WTC11 (cell line): ENCODE data around the gene SH3RF2. TPM values are rescaled to one million over a fixed set of nuclear protein-coding genes. Genes with fewer than 3 reads are reported as not detected.

ENCODE experiments used
- ATAC-seq: fragments of 200-7000 bp; cut with Tn5 transposase; 2 replicates; pipeline ENCODE4 v1.10.0; 2021; ENCODE audit warnings: mild to moderate bottlenecking, moderate library complexity
- CTCF ChIA-PET: fragments of 300-600 bp; sonication (Branson Sonifier 250); formaldehyde crosslinking; loops from one replicate; lab custom pipeline; 2021; ENCODE audit warnings: antibody characterized with exemption; lab: Charles Lee
- POLR2A ChIA-PET: fragments of 350-600 bp; sonication (Branson Sonifier 250); formaldehyde crosslinking; loops from one replicate; lab custom pipeline; 2021; ENCODE audit warnings: antibody characterized with exemption; lab: Charles Lee
- DNase-seq: peaks from one replicate; pipeline ENCODE4 v3.0.0; 2021; ENCODE audit warnings: low spot score
- H3K27ac Mint-ChIP-seq: 2 replicates; pipeline ENCODE4 v1.8.0; 2021; ENCODE audit warnings: mixed read lengths
- H3K27me3 Mint-ChIP-seq: 2 replicates; pipeline ENCODE4 v1.8.0; 2021; ENCODE audit warnings: low read depth, mild to moderate bottlenecking, moderate library complexity, mixed read lengths
- H3K36me3 Mint-ChIP-seq: 2 replicates; pipeline ENCODE4 v1.8.0; 2021; ENCODE audit warnings: mixed read lengths
- H3K4me1 Mint-ChIP-seq: 2 replicates; pipeline ENCODE4 v1.8.0; 2022; ENCODE audit warnings: mixed read lengths
- H3K4me3 Mint-ChIP-seq: 2 replicates; pipeline ENCODE4 v1.8.0; 2021; ENCODE audit warnings: mild to moderate bottlenecking, moderate library complexity, mixed read lengths
- H3K9me3 Mint-ChIP-seq: 2 replicates; pipeline ENCODE4 v1.8.0; 2021; ENCODE audit warnings: mixed read lengths
- ARID4B ChIP-seq: sonication (generic); formaldehyde crosslinking; IDR thresholded peaks from 2 replicates; pipeline ENCODE4 v1.8.0; 2023; ENCODE audit warnings: missing genetic modification reagents, mild to moderate bottlenecking, borderline replicate concordance
- CTCF ChIP-seq: fragments of 200-600 bp; IDR thresholded peaks from 2 replicates; pipeline ENCODE4 v1.8.0; 2022; ENCODE audit warnings: antibody characterized with exemption
- E2F4 ChIP-seq: sonication (generic); formaldehyde crosslinking; IDR thresholded peaks from 2 replicates; pipeline ENCODE4 v1.8.1; 2022; ENCODE audit warnings: low read depth, mild to moderate bottlenecking, moderate library complexity, missing genetic modification reagents, borderline replicate concordance
- FOXP1 ChIP-seq: sonication (generic); formaldehyde crosslinking; IDR thresholded peaks from 2 replicates; pipeline ENCODE4 v1.8.0; 2022; ENCODE audit warnings: missing genetic modification reagents, mild to moderate bottlenecking, moderate library complexity, borderline replicate concordance
- MYBL2 ChIP-seq: sonication (generic); formaldehyde crosslinking; IDR thresholded peaks from 2 replicates; pipeline ENCODE4 v1.8.1; 2023; ENCODE audit warnings: mild to moderate bottlenecking, moderate library complexity, missing genetic modification reagents
- PRRX2 ChIP-seq: fragments of 250-450 bp; sonication (Bioruptor Pico); IDR thresholded peaks from 2 replicates; pipeline ENCODE4 v1.8.0; 2021; ENCODE audit warnings: mild to moderate bottlenecking
- TEAD1 ChIP-seq: sonication (generic); formaldehyde crosslinking; IDR thresholded peaks from 2 replicates; pipeline ENCODE4 v1.8.0; 2022; ENCODE audit warnings: mild to moderate bottlenecking, missing genetic modification reagents
- USF1 ChIP-seq: sonication (generic); formaldehyde crosslinking; IDR thresholded peaks from 2 replicates; pipeline ENCODE4 v1.8.0; 2022; ENCODE audit warnings: mild to moderate bottlenecking, missing genetic modification reagents
- ZBTB43 ChIP-seq: sonication (generic); formaldehyde crosslinking; IDR thresholded peaks from 2 replicates; pipeline ENCODE4 v1.8.1; 2023; ENCODE audit warnings: mild to moderate bottlenecking, missing genetic modification reagents
- ZMAT4 ChIP-seq: fragments of 250-450 bp; sonication (Bioruptor Pico); IDR thresholded peaks from 2 replicates; pipeline ENCODE4 v1.9.0; 2021; ENCODE audit warnings: mild to moderate bottlenecking
- ZNF232 ChIP-seq: sonication (generic); formaldehyde crosslinking; IDR thresholded peaks from 2 replicates; pipeline ENCODE4 v1.8.0; 2022; ENCODE audit warnings: mild to moderate bottlenecking, missing genetic modification reagents
- ZNF317 ChIP-seq: sonication (generic); formaldehyde crosslinking; IDR thresholded peaks from 2 replicates; pipeline ENCODE4 v1.8.1; 2023; ENCODE audit warnings: low read depth, mild to moderate bottlenecking, moderate library complexity, missing genetic modification reagents, borderline replicate concordance
- total RNA-seq: library from RNA; stranded (reverse); gene quantifications from 3 replicates; pipeline ENCODE4 v1.2.3, GENCODE V29; 2021
- TF ChIP-seq, protein P1 (sequence below): sonication (generic); formaldehyde crosslinking; IDR thresholded peaks from 2 replicates; pipeline ENCODE4 v1.8.1; 2023; ENCODE audit warnings: mild to moderate bottlenecking, moderate library complexity, missing genetic modification reagents
- TF ChIP-seq, protein P2 (sequence below): sonication (generic); formaldehyde crosslinking; IDR thresholded peaks from 2 replicates; pipeline ENCODE4 v1.8.0; 2022; ENCODE audit warnings: mild to moderate bottlenecking, missing genetic modification reagents

The SH3RF2 gene
- total RNA-seq, 1 experiment from 2014 or later, result 0.83 TPM

GRCh38 chr5:145903867-145904266 is 32.5 kb upstream of the SH3RF2 start (continued):
- TF ChIP-seq ZBTB43 (no peak), ZNF232 (CRISPR knock-in tag) (no peak), CTCF (no peak), ARID4B (CRISPR knock-in tag) (no peak)
- TF ChIP-seq, protein P1, sequence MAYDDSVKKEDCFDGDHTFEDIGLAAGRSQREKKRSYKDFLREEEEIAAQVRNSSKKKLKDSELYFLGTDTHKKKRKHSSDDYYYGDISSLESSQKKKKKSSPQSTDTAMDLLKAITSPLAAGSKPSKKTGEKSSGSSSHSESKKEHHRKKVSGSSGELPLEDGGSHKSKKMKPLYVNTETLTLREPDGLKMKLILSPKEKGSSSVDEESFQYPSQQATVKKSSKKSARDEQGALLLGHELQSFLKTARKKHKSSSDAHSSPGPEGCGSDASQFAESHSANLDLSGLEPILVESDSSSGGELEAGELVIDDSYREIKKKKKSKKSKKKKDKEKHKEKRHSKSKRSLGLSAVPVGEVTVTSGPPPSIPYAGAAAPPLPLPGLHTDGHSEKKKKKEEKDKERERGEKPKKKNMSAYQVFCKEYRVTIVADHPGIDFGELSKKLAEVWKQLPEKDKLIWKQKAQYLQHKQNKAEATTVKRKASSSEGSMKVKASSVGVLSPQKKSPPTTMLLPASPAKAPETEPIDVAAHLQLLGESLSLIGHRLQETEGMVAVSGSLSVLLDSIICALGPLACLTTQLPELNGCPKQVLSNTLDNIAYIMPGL (CRISPR knock-in tag), result no peak
- TF ChIP-seq, all 79 proteins: peak for 0

DNA sequence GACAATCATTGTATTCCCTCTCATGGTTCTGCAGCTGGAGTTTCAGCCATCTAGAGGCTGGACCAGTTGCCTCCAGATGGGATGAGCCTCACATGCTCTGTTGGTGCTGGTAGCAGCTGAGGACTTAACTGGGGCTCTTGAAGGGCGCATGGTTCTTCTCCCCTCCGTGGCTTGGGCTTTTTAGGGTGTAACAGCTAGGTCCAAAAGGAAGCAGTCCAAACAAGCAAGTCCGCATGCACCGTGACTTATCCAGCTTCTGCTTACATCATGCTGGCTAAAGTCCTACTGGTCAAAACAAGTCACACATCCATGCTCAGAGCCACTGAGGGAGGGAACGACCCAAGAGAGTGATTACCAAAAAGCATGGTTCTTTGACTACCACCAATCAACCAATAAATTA is 31.6 kb upstream of the SH3RF2 start:
- Mint-ChIP-seq H3K27ac (no peak overlapping the region), H3K9me3 (peaks cover 12% of the 10 kb centered on the region), H3K4me1 (peaks cover 4% of the 10 kb centered on the region), H3K36me3 (0 out of 2 replicates have a peak, but pooled peaks cover 3% of the 10 kb centered on the region), H3K4me3 (no peak overlapping the region), H3K27me3 (peaks cover 2% of the 10 kb centered on the region; the same call in 1 of the 2 replicates)
- no peak for ATAC-seq
- no peak for TF ChIP-seq ZNF317
- no peak for TF ChIP-seq FOXP1
- no peak for TF ChIP-seq TEAD1
- no peak for TF ChIP-seq ZMAT4 (CRISPR knock-in tag)
- TF ChIP-seq, protein P2, sequence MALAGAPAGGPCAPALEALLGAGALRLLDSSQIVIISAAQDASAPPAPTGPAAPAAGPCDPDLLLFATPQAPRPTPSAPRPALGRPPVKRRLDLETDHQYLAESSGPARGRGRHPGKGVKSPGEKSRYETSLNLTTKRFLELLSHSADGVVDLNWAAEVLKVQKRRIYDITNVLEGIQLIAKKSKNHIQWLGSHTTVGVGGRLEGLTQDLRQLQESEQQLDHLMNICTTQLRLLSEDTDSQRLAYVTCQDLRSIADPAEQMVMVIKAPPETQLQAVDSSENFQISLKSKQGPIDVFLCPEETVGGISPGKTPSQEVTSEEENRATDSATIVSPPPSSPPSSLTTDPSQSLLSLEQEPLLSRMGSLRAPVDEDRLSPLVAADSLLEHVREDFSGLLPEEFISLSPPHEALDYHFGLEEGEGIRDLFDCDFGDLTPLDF (CRISPR knock-in tag), result no peak
- TF ChIP-seq USF1 (CRISPR knock-in tag), result no peak
- no peak for TF ChIP-seq MYBL2
- TF ChIP-seq PRRX2 (CRISPR knock-in tag), result no peak
- TF ChIP-seq E2F4 (CRISPR knock-in tag), result no peak
- ChIA-PET POLR2A (no interaction called here), CTCF (interaction anchor here (4.0 kb wide), 1 partner anchor 16 kb away, joined by 15 read pairs; no protein-coding TSS in a partner anchor)
- no peak for DNase-seq
